Measurements from ENCODE around the gene DENND2A. TPM values are rescaled to one million over a fixed set of nuclear protein-coding genes. Genes with fewer than 3 reads are reported as not detected.

The DENND2A gene
- polyA plus RNA-seq, 6 donors from 2014 or later = 0.30 to 0.98 TPM; not detected in 4

DNA sequence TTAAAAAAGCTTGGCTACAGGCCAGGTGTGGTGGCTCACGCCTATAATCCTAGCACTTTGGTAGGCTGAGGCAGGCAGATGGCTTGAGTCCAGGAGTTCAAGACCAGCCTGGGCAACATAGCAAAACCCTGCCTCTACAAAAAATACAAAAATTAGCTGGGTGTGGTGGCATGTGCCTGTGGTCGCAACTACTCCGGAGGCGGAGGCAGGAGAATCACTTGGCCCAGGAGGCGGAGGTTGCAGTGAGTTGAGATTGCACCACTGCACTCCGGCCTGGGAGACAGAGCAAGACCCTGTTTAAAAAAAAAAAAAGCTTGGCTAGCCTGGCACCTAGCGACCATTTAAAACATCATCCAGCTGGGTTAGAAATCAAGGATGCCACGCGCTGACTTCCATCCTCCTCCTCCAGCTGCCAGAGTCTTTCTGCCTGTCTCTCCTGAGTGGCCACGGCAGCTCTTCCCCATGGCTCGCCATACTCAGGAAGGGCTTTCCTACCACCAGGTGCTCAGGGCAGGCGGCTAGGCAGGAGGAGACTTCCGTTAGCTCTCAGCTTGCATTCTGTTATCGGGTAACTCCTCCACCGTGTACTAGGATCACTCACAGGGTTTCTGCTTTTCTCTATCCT, 45.0 kb downstream of the DENND2A start:
- Mint-ChIP-seq H3K4me3 (no peak overlapping the region), H3K4me1 (no peaks in the 10 kb centered on the region), H3K27ac (no peak overlapping the region), H3K36me3 (no peaks in the 10 kb centered on the region), H3K9me3 (no peaks in the 10 kb centered on the region), H3K27me3 (peaks cover 11 to 24% (median 18%) of the 10 kb centered on the region in 3 donors)
- DNase-seq = no peak
- no peak for ATAC-seq (ENCODE audit: low read depth in 2 of 2)

GRCh38 chr7:140594131-140594691, 46.4 kb downstream of the DENND2A start:
- DNase-seq (no peak), ATAC-seq (ENCODE audit: low read depth in 2 of 2) (no peak)
- Mint-ChIP-seq H3K4me3 (no peak overlapping the region), H3K36me3 (no peaks in the 10 kb centered on the region), H3K4me1 (no peaks in the 10 kb centered on the region), H3K9me3 (no peaks in the 10 kb centered on the region), H3K27ac (peak overlapping the region in 1 of 6 donors; percentile 88), H3K27me3 (peaks cover 5 to 19% (median 15%) of the 10 kb centered on the region in 3 donors)

DNA sequence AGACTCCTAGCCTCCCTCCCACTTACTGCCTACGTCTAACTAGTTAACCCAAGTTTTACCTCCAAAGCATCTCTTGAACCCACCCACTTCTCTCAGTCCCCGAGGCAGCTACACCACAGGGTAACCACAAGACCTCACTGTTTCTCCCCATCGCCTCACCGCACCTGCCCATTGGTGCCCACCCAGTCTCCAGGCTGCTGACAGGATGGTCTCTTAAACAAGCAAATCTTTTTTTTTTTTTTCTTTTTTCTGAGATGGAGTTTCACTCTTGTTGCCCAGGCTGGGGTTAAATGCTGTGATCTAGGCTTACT, 47.0 kb downstream of the DENND2A start:
- DNase-seq (no peak), ATAC-seq (ENCODE audit: low read depth in 2 of 2) (no peak)
- peak overlapping the region in 2 of 6 donors; percentile 49 to 92 for H3K27ac Mint-ChIP-seq
- H3K9me3 Mint-ChIP-seq = no peaks in the 10 kb centered on the region
- no peaks in the 10 kb centered on the region for H3K4me1 Mint-ChIP-seq
- H3K27me3 Mint-ChIP-seq = peaks cover 5 to 24% (median 15%) of the 10 kb centered on the region in 3 donors
- no peak overlapping the region for H3K4me3 Mint-ChIP-seq
- no peaks in the 10 kb centered on the region for H3K36me3 Mint-ChIP-seq

DNA sequence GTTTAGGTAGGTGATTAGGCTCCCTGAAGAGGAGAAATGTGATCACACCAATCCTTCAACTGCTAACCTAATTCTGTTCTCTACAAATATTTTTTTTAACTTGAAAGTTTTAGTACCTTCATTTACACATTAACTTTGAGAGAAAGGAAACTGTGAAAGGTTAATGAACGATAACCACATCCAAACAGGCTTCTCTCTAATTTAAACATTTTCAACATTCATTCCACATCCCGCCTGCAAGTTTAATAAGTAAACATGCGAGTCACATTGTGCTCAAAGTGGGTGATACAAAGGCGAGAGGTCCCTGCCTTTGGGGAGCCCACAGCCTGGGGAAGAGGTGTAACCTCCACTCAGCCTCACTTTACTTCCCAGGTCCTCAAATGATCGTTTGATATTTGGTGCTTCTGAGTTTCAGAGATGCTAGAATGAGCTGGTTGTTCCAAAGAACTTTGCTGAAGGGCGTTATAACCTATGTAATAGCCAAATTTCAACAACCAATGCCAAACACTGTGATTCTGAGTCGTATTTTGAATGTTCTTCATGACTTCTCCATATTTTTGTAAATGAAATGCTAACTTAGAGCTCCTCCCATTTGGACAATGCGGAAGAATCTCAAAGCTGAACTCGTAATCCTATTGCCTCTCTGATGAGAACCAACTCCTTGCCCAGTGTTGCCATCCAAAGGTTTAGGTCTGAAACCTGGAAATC, 47.5 kb downstream of the DENND2A start:
- no peaks in the 10 kb centered on the region for H3K4me1 Mint-ChIP-seq
- H3K4me3 Mint-ChIP-seq = no peak overlapping the region
- H3K36me3 Mint-ChIP-seq = no peaks in the 10 kb centered on the region
- no peak for ATAC-seq (ENCODE audit: low read depth in 2 of 2)
- no peaks in the 10 kb centered on the region for H3K9me3 Mint-ChIP-seq
- H3K27ac Mint-ChIP-seq = peak overlapping the region in 2 of 6 donors; percentile 49 to 92
- H3K27me3 Mint-ChIP-seq = peaks cover 5 to 25% (median 15%) of the 10 kb centered on the region in 3 donors
- no peak for DNase-seq

DNA sequence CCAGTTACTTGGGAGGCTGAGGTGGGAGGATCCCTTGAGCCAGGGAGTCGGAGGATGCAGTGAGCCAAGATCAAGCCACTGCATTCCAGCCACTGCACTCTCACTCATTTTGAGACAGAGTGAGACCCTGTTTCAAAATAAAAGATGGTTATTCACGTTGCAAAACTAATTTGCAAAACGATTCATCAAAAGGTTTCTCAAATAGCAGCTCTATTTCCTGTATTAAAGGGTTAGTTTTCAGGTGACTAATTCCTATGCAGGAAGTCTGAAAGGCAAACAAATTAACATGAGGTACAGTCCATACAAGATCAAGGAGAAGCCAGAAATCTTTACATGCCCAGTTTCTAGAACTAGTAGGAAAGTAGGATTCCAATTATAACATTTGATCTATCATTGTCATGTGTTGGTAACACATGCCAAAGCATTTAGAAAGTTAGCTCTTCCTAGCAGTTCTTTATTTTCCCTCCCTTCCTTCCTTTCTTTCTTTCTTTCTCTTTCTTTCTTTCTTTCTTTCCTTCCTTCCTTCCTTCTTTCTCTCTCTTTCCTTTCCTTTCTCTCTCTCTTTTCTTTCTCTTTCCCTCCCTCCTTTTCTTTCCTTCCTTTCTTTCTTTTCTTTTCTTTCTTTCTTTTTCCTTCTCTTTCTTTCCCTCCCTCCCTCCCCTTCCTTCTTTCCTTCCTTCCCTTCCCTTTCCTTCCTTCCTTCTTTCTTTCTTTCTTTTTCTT, 49.3 kb downstream of the DENND2A start:
- no peaks in the 10 kb centered on the region for H3K36me3 Mint-ChIP-seq
- H3K9me3 Mint-ChIP-seq = no peaks in the 10 kb centered on the region
- ATAC-seq (ENCODE audit: low read depth in 2 of 2) (no peak), DNase-seq (no peak)
- H3K4me1 Mint-ChIP-seq = no peaks in the 10 kb centered on the region
- H3K27ac Mint-ChIP-seq = no peak overlapping the region
- H3K27me3 Mint-ChIP-seq = peaks cover 5 to 28% (median 25%) of the 10 kb centered on the region in 3 donors
- H3K4me3 Mint-ChIP-seq = no peak overlapping the region

DNA sequence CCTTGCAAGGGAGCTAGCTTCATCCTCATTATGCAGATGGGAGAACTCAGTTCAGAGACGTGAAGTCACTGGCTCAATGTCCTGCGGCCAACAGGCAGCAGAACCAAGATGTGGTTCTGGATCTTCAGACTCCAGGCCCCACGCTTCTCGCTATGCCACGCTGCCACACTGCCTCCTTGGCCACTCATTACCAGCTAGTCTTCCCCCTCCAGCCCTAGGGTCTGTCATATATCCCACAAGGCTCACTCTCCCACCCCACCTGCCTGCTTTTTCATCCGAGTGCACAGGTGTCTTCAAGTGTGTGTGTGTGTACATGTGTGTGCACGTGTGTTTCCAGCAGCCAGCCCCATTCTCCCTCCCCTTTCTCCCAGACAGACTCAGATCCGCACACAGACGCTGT, 53.4 kb downstream of the DENND2A start:
- Mint-ChIP-seq H3K9me3 (no peaks in the 10 kb centered on the region), H3K4me1 (no peaks in the 10 kb centered on the region), H3K4me3 (no peak overlapping the region), H3K36me3 (no peaks in the 10 kb centered on the region), H3K27ac (no peak overlapping the region), H3K27me3 (peaks cover 0 to 13% (median 7%) of the 10 kb centered on the region in 3 donors)
- ATAC-seq (ENCODE audit: low read depth in 2 of 2) (no peak), DNase-seq (no peak)

GRCh38 chr7:140586516-140586915, 54.1 kb downstream of the DENND2A start:
- Mint-ChIP-seq H3K9me3 (no peaks in the 10 kb centered on the region), H3K4me3 (no peak overlapping the region), H3K4me1 (no peaks in the 10 kb centered on the region), H3K27ac (peak overlapping the region in 2 of 6 donors; percentile 36 to 38), H3K27me3 (peaks cover 0 to 13% (median 7%) of the 10 kb centered on the region in 3 donors), H3K36me3 (no peaks in the 10 kb centered on the region)
- no peak for ATAC-seq (ENCODE audit: low read depth in 2 of 2)
- no peak for DNase-seq

DNA sequence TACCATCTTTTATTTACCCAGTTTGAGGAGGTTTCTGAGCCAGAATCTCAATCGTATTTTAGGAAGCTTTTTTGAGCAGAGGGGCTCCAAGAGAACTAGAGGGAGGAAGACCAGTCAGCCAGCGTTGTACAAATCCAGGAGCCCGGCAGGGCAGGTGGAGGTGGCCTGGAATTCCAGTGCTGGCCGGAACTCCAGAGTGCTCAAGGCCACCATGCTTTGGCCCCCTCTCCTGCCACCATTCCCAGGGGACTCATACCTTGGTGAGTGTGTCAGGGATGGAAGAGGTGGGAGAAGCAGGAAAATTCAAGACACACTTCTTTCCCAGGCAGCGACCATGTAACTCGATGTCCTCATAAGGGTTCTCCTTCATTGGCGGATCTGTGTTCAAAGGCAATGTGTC, 55.3 kb downstream of the DENND2A start:
- ATAC-seq (ENCODE audit: low read depth in 2 of 2) (no peak), DNase-seq (no peak)
- H3K4me3 Mint-ChIP-seq = no peak overlapping the region
- H3K27me3 Mint-ChIP-seq = peaks cover 0 to 13% (median 7%) of the 10 kb centered on the region in 3 donors
- no peaks in the 10 kb centered on the region for H3K4me1 Mint-ChIP-seq
- H3K36me3 Mint-ChIP-seq = no peaks in the 10 kb centered on the region
- no peaks in the 10 kb centered on the region for H3K9me3 Mint-ChIP-seq
- no peak overlapping the region for H3K27ac Mint-ChIP-seq

GRCh38 chr7:140584195-140584851, 56.3 kb downstream of the DENND2A start:
- H3K4me1 Mint-ChIP-seq = no peaks in the 10 kb centered on the region
- DNase-seq = no peak
- no peak overlapping the region for H3K27ac Mint-ChIP-seq
- no peaks in the 10 kb centered on the region for H3K9me3 Mint-ChIP-seq
- no peak overlapping the region for H3K4me3 Mint-ChIP-seq
- no peak for ATAC-seq (ENCODE audit: low read depth in 2 of 2)
- H3K36me3 Mint-ChIP-seq = no peaks in the 10 kb centered on the region
- peaks cover 0 to 13% (median 7%) of the 10 kb centered on the region in 3 donors for H3K27me3 Mint-ChIP-seq

GRCh38 chr7:140581411-140581810, 59.2 kb downstream of the DENND2A start:
- no peak for DNase-seq
- no peaks in the 10 kb centered on the region for H3K4me1 Mint-ChIP-seq
- no peak overlapping the region for H3K4me3 Mint-ChIP-seq
- no peak for ATAC-seq (ENCODE audit: low read depth in 2 of 2)
- no peaks in the 10 kb centered on the region for H3K36me3 Mint-ChIP-seq
- peaks cover 0 to under 1% (median 0%) of the 10 kb centered on the region in 3 donors for H3K27me3 Mint-ChIP-seq
- H3K27ac Mint-ChIP-seq = no peak overlapping the region
- no peaks in the 10 kb centered on the region for H3K9me3 Mint-ChIP-seq

GRCh38 chr7:140577651-140578050, 63.0 kb downstream of the DENND2A start:
- H3K4me1 Mint-ChIP-seq = no peaks in the 10 kb centered on the region
- H3K4me3 Mint-ChIP-seq = no peak overlapping the region
- H3K9me3 Mint-ChIP-seq = no peaks in the 10 kb centered on the region
- DNase-seq = no peak
- no peak for ATAC-seq (ENCODE audit: low read depth in 2 of 2)
- H3K27ac Mint-ChIP-seq = no peak overlapping the region
- no peaks in the 10 kb centered on the region for H3K36me3 Mint-ChIP-seq
- H3K27me3 Mint-ChIP-seq = peaks cover 0 to 14% (median 4%) of the 10 kb centered on the region in 3 donors

DNA sequence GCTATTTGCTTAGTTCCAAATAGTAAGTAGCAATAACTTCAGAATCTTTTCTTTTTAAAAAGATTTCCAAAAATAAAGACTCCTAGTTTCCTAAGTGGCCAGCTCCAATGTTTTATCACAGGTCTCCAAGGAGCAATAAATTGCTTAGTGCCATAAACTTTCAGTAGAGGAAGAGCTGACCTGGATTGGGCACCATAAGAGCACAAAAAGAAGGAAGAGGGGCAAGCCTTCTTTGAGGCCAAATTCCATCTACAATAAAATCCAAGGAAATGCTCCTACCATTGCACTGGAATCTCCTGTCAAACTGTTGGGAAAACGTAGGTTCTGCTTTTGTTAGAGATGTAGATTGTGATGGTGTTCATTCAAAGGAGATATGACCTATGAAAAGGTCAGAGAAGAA, 64.0 kb downstream of the DENND2A start:
- peaks cover 0 to 14% (median 4%) of the 10 kb centered on the region in 3 donors for H3K27me3 Mint-ChIP-seq
- no peak for DNase-seq
- H3K36me3 Mint-ChIP-seq = no peaks in the 10 kb centered on the region
- H3K4me1 Mint-ChIP-seq = no peaks in the 10 kb centered on the region
- H3K4me3 Mint-ChIP-seq = no peak overlapping the region
- no peak overlapping the region for H3K27ac Mint-ChIP-seq
- no peaks in the 10 kb centered on the region for H3K9me3 Mint-ChIP-seq
- no peak for ATAC-seq (ENCODE audit: low read depth in 2 of 2)

- DNase-seq (no peak), ATAC-seq (ENCODE audit: low read depth in 2 of 2) (no peak)
- Mint-ChIP-seq H3K27me3 (peaks cover 0 to 14% (median 4%) of the 10 kb centered on the region in 3 donors), H3K4me3 (no peak overlapping the region), H3K4me1 (no peaks in the 10 kb centered on the region), H3K27ac (no peak overlapping the region), H3K36me3 (no peaks in the 10 kb centered on the region), H3K9me3 (no peaks in the 10 kb centered on the region)
Observed at GRCh38 chr7:140571538-140572122, 69.0 kb downstream of the DENND2A start.
